GM19238 (cell line): ENCODE measurements around the gene RHBDL2.
A peak's percentile ranks its signal among the peaks of the same experiment; 100 is the strongest.
"Not testable (repeated sequence)": the region's sequence is repeated elsewhere in the genome, so short reads cannot be mapped to it uniquely, and the experiment has no call there.

Source experiments
- DNase-seq: peaks from one replicate; pipeline ENCODE4 v3.0.0; 2011; ENCODE audit warnings: low spot score; ENCODE audit not compliant: insufficient read length

Gene RHBDL2

GRCh38 chr1:38875811-38876210 is 65.8 kb downstream of the RHBDL2 start:
- no peak for DNase-seq

DNA sequence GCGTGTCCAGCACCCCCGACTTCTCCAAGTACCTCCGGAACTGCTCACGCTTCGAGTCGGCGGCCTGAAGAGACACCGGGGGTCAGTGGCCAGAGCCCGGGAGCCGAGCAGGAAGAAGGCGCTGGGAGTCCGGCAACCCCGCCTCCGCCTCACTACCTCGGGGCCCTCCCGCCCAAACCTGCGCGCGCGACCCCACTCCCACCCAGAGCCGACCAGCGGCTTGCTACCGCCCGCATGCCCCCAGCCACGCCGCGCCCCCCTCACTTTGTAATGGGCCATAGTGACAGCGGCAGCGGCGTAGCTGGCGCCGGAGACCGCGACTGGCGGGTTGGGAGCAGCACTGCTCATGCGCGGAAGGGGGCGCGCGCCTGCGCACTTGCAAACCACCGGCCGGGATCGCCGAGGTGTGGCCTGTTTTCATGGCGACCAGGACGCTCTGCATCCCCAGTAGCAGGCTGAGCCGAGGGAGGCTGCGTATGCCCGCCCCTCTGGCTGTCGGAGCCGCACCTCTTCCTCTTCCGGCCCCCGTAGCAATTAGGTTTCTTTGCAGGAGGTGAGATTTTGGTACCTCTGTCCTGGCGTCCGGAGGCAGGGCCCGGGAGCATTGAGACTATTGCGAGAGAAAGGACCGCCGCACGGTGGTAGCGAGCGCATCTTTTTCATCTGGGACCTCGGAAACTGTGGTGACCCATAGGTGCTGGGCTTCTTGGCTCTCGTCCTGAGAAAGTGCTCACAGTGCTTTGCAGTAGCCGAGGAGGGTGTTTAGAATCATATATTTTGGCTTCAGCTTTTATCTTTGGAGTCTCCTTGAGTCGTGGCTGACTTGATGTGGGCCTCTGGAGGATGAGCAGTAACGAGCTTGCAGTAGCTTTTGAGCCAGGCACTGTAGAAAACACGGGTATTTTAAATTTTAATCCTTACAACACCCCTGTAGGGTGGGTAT is 68.3 kb downstream of the RHBDL2 start, which contains the start of gene MYCBP:
Gene MYCBP, minus strand, starts transcription at position 322 of the 943 bp plus-strand sequence. Its CDS starts 43 bp downstream, at position 279.
- peak; percentile 94 for DNase-seq

DNA sequence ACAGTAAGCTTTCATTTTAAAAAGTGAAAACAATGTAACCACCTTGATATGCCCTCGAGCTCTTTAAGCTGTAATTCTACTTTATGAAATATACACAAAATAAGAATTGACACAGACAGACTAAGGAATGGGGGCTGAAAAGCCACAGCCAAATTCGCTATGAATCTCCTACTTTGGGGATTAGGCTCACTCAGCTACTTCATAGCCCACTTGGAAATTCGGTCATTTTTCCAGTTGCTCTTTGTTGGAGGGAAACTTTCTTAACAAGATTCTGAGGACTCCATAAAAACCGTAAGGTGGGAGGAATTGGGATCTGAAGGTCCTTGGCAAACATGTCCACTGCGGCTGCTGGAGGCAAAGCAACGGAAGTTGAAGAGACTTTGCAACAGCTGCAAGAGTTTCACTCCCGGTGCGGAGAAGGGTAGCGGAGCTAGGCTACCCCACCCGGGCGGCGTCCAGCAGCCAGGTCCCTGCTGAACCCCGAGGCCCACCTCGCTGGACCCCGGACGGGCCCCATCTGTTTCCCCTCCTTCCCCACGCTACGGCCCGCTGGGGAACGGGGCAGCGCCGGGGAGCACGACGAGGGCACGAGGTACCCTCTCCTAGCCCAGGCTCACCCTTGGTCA is 69.1 kb downstream of the RHBDL2 start:
- DNase-seq = no peak

- DNase-seq = no peak
Observed at GRCh38 chr1:38870996-38871395, 70.6 kb downstream of the RHBDL2 start.

DNA sequence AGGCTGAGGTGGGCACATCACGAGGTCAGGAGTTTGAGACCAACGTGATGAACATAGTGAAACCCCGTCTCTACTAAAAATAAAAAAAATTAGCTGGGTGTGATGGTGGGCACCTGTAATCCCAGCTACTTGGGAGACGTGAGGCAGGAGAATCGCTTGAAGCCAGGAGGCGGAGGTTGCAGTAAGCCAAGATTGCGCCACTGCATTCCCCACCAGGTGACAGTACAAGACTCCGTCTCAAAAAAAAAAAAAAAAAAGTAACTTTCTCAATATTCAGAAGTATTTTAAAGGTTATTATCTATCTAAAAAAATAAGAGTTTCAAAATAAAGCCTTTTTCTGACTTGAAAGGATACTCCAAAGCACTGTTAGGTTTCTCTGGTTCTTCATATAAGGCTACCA is 74.4 kb downstream of the RHBDL2 start:
- DNase-seq = no peak

GRCh38 chr1:38865112-38865715 is 76.4 kb downstream of the RHBDL2 start:
- no peak for DNase-seq

DNA sequence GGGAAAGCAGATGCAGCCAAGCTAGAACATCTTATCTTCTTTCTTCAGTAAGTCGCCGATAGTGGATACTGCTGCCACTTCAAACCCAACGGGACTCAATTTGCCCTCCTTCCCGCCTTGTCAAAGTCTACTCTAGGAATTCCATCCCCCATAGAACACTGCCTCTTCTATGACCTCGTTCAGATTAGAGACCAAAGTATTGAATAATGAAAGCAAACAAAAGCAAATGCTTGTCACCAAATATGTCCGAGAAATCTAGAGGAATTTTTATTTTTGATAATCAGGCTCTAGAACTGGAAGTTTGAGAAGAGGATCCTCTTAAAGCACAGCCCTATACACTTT is 81.2 kb downstream of the RHBDL2 start:
- DNase-seq = no peak

- peak; percentile 99 for DNase-seq
Observed at GRCh38 chr1:38859561-38860453, 81.8 kb downstream of the RHBDL2 start, which contains the start of gene RRAGC. RRAGC (minus strand) TSS chr1:38859772; CDS start chr1:38859646, 126 bp downstream.

- DNase-seq = no peak
Observed at GRCh38 chr1:38858833-38859560, 82.6 kb downstream of the RHBDL2 start.

DNA sequence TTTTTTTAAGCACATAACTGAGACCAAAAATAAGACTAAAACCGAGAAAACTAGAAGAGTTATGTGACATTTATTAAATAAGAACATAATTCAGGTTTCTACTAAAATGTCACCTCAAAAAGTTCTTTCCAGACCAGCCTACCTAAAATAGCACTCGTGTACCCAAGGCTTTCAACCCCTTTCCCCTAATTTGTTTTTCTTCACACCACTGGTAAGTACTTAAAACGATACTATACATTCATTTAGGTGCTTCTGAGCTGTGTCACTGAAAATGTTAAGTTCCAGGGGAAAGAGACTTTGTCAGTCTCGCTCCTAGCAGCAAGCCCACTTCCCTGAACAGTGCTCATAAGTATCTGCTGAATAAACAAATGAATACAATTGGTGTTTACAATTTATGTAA is 88.8 kb downstream of the RHBDL2 start:
- DNase-seq = no peak

DNA sequence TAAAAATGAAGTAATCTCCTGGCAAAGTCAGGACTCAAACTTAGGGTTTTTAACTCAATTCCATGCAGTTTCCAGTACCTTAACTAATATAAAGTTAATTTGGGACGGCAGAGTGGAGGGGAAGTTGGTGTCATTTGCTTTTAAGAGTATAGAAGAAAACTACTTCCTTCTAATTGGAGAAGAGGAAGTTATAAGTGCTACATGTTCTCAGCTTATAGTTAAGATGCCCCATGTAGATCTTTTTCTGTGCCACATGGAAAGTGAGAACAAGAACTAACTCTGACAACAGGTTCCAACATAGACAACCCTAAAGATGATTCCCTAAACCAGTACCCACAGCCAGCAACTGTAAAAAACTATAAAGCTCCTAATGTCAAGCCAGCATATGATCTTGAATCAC is 93.6 kb downstream of the RHBDL2 start:
- DNase-seq = no peak

- no peak for DNase-seq
Observed at GRCh38 chr1:38846210-38846609, 95.4 kb downstream of the RHBDL2 start.

GRCh38 chr1:38845088-38845487 is 96.5 kb downstream of the RHBDL2 start:
- not testable (repeated sequence) for DNase-seq

- no peak for DNase-seq
Observed at GRCh38 chr1:38840281-38840680, 101.3 kb downstream of the RHBDL2 start.

- DNase-seq = no peak
Observed at GRCh38 chr1:38839363-38839762, 102.3 kb downstream of the RHBDL2 start.

DNA sequence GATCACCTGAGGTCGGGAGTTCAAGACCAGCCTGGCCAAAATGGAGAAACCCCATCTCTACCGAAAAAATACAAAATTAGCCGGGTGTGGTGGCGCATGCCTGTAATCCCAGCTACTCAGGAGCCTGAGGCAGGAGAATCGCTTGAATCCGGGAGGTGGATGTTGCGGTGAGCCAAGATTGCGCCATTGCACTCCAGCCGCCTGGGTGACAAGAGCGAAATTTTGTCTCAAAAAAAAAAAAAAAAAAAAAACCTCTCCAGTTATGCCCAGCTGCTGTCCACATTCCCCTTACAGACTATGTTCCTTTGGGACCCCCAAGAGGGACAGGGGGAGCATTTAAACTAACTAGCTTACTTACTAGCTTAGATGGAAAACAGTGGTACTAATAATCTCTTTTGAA is 105.3 kb downstream of the RHBDL2 start:
- DNase-seq = not testable (repeated sequence)
